ENCODE measurements around the gene GATA2.
A peak's percentile ranks its signal among the peaks of the same experiment; 100 is the strongest.

The GATA2 gene

GRCh38 chr3:128472449-128473179 lies 20.4 kb downstream of the GATA2 start:
- no peak for DNase-seq

GRCh38 chr3:128471720-128472119 lies 21.3 kb downstream of the GATA2 start:
- no peak for DNase-seq

- DNase-seq = no peak
These were observed 21.9 kb downstream of the GATA2 start for GRCh38 chr3:128471110-128471509.

- DNase-seq = no peak
These were observed 22.7 kb downstream of the GATA2 start for GRCh38 chr3:128470134-128470899.

GRCh38 chr3:128469556-128469955 lies 23.4 kb downstream of the GATA2 start:
- no peak for DNase-seq

GRCh38 chr3:128468791-128469527 lies 24.0 kb downstream of the GATA2 start:
- no peak for DNase-seq

- no peak for DNase-seq
These were observed 24.7 kb downstream of the GATA2 start for GRCh38 chr3:128468285-128468790.

- no peak for DNase-seq
These were observed 26.0 kb downstream of the GATA2 start, which contains the start of gene DNAJB8 for GRCh38 chr3:128466840-128467541. Gene DNAJB8, minus strand, starts transcription at chr3:128466890. Its CDS starts 3,645 bp downstream, at chr3:128463245.

- no peak for DNase-seq
These were observed 28.3 kb downstream of the GATA2 start for GRCh38 chr3:128464702-128465101.

GRCh38 chr3:128464188-128464587 lies 28.8 kb downstream of the GATA2 start:
- no peak for DNase-seq

GRCh38 chr3:128463771-128464170 lies 29.2 kb downstream of the GATA2 start:
- DNase-seq = no peak

- DNase-seq = no peak
These were observed 29.6 kb downstream of the GATA2 start for GRCh38 chr3:128463354-128463753.

GRCh38 chr3:128462931-128463330 lies 30.1 kb downstream of the GATA2 start:
- no peak for DNase-seq

GRCh38 chr3:128462341-128462910 lies 30.6 kb downstream of the GATA2 start:
- no peak for DNase-seq

GRCh38 chr3:128461731-128462130 lies 31.3 kb downstream of the GATA2 start:
- DNase-seq = no peak

- DNase-seq = no peak
These were observed 33.6 kb downstream of the GATA2 start for GRCh38 chr3:128459461-128459820.

- DNase-seq = no peak
These were observed 34.1 kb downstream of the GATA2 start for GRCh38 chr3:128458746-128459460.

GRCh38 chr3:128457937-128458336 lies 35.1 kb downstream of the GATA2 start:
- no peak for DNase-seq

- peak; percentile 65 for DNase-seq
These were observed 36.0 kb downstream of the GATA2 start for GRCh38 chr3:128456776-128457715.
